HL-60 (cell line): ENCODE data around the gene FOXP2.

ENCODE experiments used
- DNase-seq, 2 experiments: peaks; one replicate each; pipeline ENCODE4 v3.0.0-alpha.2; 2010 to 2020; ENCODE audit warnings: low read depth in 1 of 2, low spot score in 1 of 2
- H3K27ac ChIP-seq: fragments of 250-450 bp; sonication (Bioruptor Pico); replicated peaks from 2 replicates; pipeline ENCODE4 v1.5.1; 2020; ENCODE audit warnings: mild to moderate bottlenecking, moderate library complexity
- H3K27me3 ChIP-seq: fragments of 250-450 bp; sonication (Bioruptor Pico); 2 replicates; pipeline ENCODE4 v1.5.1; 2021; ENCODE audit warnings: mild to moderate bottlenecking, moderate library complexity; ENCODE audit not compliant: insufficient read depth, poor library complexity, severe bottlenecking
- H3K4me3 ChIP-seq: replicated peaks from 2 replicates; pipeline ENCODE4 v1.5.1; 2011; ENCODE audit warnings: mild to moderate bottlenecking, control low read depth, low read length; ENCODE audit not compliant: insufficient read depth
- CTCF ChIP-seq: IDR thresholded peaks from one replicate; pipeline ENCODE4 v1.5.1; 2011; ENCODE audit warnings: low read length, control low read depth, inconsistent platforms; ENCODE audit not compliant: insufficient read depth
- GABPA ChIP-seq: IDR thresholded peaks from 2 replicates; pipeline ENCODE4 v1.6.1; 2012; ENCODE audit warnings: low read depth
- POLR2AphosphoS5 ChIP-seq: IDR thresholded peaks from 2 replicates; pipeline ENCODE4 v1.6.1; 2012; ENCODE audit warnings: low read depth
- REST ChIP-seq: IDR thresholded peaks from 2 replicates; pipeline ENCODE4 v1.6.1; 2012; ENCODE audit warnings: low read depth; ENCODE audit not compliant: insufficient replicate concordance
- SPI1 ChIP-seq: IDR thresholded peaks from 2 replicates; pipeline ENCODE4 v1.6.1; 2012; ENCODE audit warnings: low read depth, mild to moderate bottlenecking, borderline replicate concordance

FOXP2 gene

GRCh38 chr7:114522081-114522480 lies 107.5 kb downstream of the FOXP2 start:
- no peaks in the 10 kb centered on the region for H3K27me3 ChIP-seq
- H3K4me3 ChIP-seq = no peak overlapping the region
- H3K27ac ChIP-seq = no peak overlapping the region
- no peak for DNase-seq
- TF ChIP-seq CTCF (no peak), POLR2AphosphoS5 (no peak), REST (no peak), GABPA (no peak), SPI1 (no peak)

DNA sequence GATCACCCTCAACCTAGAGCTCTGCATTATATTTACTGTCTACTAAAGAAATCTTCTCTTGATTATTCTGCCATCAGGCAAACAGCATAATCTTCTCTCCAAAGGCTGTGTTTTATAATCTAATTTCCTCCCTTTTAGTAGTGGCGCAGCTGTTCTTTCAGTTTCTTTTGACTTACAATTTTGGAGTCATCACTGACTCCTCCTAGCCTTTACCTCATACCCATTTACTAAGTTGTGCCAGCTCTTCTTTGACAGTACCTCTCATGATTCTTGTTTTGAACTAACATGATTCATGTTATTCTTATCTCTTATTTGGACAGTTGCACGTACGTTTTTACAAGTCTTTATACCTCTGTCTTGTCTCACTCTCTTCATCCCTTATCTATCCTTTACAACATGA lies 113.0 kb downstream of the FOXP2 start:
- Histone ChIP-seq H3K27ac (no peak overlapping the region), H3K27me3 (no peaks in the 10 kb centered on the region), H3K4me3 (no peak overlapping the region)
- DNase-seq = no peak
- TF ChIP-seq POLR2AphosphoS5 (no peak), REST (no peak), SPI1 (no peak), CTCF (no peak), GABPA (no peak)

DNA sequence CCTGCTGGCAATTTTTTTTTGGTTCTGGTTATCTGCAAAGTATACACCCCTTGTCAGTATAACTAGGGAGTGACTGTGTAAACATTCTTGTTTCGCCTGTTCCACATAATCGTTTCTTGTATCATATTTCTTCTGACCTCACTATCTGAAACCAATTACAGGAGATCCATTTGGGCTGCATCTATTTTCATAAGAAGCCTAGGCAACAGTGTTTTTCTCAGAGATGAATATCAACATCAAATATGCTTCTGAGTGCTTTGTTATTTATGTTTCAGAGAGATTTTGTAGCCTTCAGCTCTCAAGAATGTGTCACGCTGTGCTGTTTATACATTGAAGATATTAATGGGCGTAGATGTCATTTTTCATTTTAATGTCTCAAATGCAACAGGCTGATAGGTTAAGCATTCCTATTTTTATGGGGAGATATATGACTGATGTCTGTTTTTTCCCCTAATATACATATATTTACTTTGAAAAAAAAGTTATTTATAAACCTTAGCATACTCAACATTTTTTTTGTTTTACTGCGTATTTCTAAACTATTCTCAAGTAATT lies 115.5 kb downstream of the FOXP2 start:
- DNase-seq = no peak
- H3K27ac ChIP-seq = no peak overlapping the region
- no peak for TF ChIP-seq REST
- TF ChIP-seq CTCF = no peak
- TF ChIP-seq SPI1 = no peak
- TF ChIP-seq GABPA = no peak
- TF ChIP-seq POLR2AphosphoS5 = no peak

More for the DNA sequence above, 115.5 kb downstream of the FOXP2 start:
- Histone ChIP-seq H3K4me3 (no peak overlapping the region), H3K27me3 (no peaks in the 10 kb centered on the region)
